HEK293 (cell line): Measurements from ENCODE around the gene ITSN1.
A peak's percentile ranks its signal among the peaks of the same experiment; 100 is the strongest.
"Not testable (repeated sequence)": the region's sequence is repeated elsewhere in the genome, so short reads cannot be mapped to it uniquely, and the experiment has no call there.

Source experiments
- CTCF ChIA-PET: fragments of 350-600 bp; formaldehyde crosslinking; extraction: SDS; loops from one replicate; lab custom pipeline; 2021; ENCODE audit warnings: antibody characterized with exemption; lab: Yijun Ruan, JAX
- POLR2A ChIA-PET: fragments of 300-600 bp; formaldehyde crosslinking; extraction: SDS; loops from one replicate; lab custom pipeline; 2020; ENCODE audit warnings: antibody characterized with exemption, inconsistent platforms; lab: Yijun Ruan, JAX
- H3K27ac ChIP-seq: fragments of 200-500 bp; sonication (Bioruptor generic); 2 replicates; pipeline ENCODE4 v1.5.1; 2014; ENCODE audit warnings: low read depth, low read length, control low read depth, inconsistent platforms; ENCODE audit errors: extremely low read depth
- H3K36me3 ChIP-seq, 2 experiments: fragments of 200-500 bp in 1 of 2; sonication (Bioruptor generic) in 1 of 2; 1 replicate in 1 of 2; 2 replicates in 1 of 2; pipeline ENCODE4 v1.5.1; 2014 to 2017; ENCODE audit warnings: inconsistent platforms in 2 of 2, low read length in 2 of 2; ENCODE audit not compliant: control insufficient read depth in 2 of 2, insufficient read depth in 1 of 2
- H3K4me1 ChIP-seq: fragments of 200-500 bp; sonication (Bioruptor generic); 2 replicates; pipeline ENCODE4 v1.5.1; 2014; ENCODE audit warnings: mild to moderate bottlenecking, low read length, inconsistent platforms; ENCODE audit not compliant: control insufficient read depth, insufficient read depth
- H3K4me3 ChIP-seq: 2 replicates; pipeline ENCODE4 v1.5.1; 2011; ENCODE audit warnings: low read depth, mild to moderate bottlenecking, control low read depth, low read length, moderate library complexity
- H3K9me3 ChIP-seq: fragments of 200-500 bp; sonication (Bioruptor generic); 2 replicates; pipeline ENCODE4 v1.5.1; 2014; ENCODE audit warnings: low read depth, low read length, inconsistent platforms; ENCODE audit not compliant: control insufficient read depth, insufficient read depth
- KLF17 ChIP-seq: fragments of 450-650 bp; formaldehyde crosslinking; IDR thresholded peaks from 2 replicates; pipeline ENCODE4 v1.5.1; 2016; ENCODE audit warnings: missing biosample characterization, missing genetic modification characterization
- MYNN ChIP-seq: fragments of 450-650 bp; formaldehyde crosslinking; IDR thresholded peaks from 2 replicates; pipeline ENCODE4 v1.5.1; 2016; ENCODE audit warnings: missing biosample characterization, missing genetic modification characterization, borderline replicate concordance
- SP2 ChIP-seq: fragments of 450-650 bp; formaldehyde crosslinking; IDR thresholded peaks from 2 replicates; pipeline ENCODE4 v1.5.1; 2016; ENCODE audit warnings: missing biosample characterization, missing genetic modification characterization
- SP3 ChIP-seq: fragments of 450-650 bp; formaldehyde crosslinking; IDR thresholded peaks from 2 replicates; pipeline ENCODE4 v1.5.1; 2016; ENCODE audit warnings: missing biosample characterization, missing genetic modification characterization
- ZBTB20 ChIP-seq: fragments of 450-650 bp; formaldehyde crosslinking; IDR thresholded peaks from 2 replicates; pipeline ENCODE4 v1.5.1; 2016; ENCODE audit warnings: missing biosample characterization, missing genetic modification characterization
- ZBTB26 ChIP-seq: fragments of 450-650 bp; formaldehyde crosslinking; optimal IDR thresholded peaks from 2 replicates; pipeline ENCODE3; 2016; ENCODE audit warnings: missing biosample characterization, mild to moderate bottlenecking, missing genetic modification characterization
- ZEB2 ChIP-seq: fragments of 450-650 bp; formaldehyde crosslinking; IDR thresholded peaks from 2 replicates; pipeline ENCODE4 v1.5.1; 2016; ENCODE audit warnings: missing biosample characterization, missing genetic modification characterization
- ZNF121 ChIP-seq: fragments of 450-650 bp; formaldehyde crosslinking; IDR thresholded peaks from 2 replicates; pipeline ENCODE4 v1.5.1; 2016; ENCODE audit warnings: missing biosample characterization, missing genetic modification characterization
- ZNF138 ChIP-seq: fragments of 450-650 bp; formaldehyde crosslinking; IDR thresholded peaks from 2 replicates; pipeline ENCODE4 v1.5.1; 2016; ENCODE audit warnings: missing biosample characterization, missing genetic modification characterization, borderline replicate concordance
- ZNF16 ChIP-seq: fragments of 450-650 bp; formaldehyde crosslinking; IDR thresholded peaks from 2 replicates; pipeline ENCODE4 v1.5.1; 2016; ENCODE audit warnings: low read depth, missing biosample characterization, missing genetic modification characterization
- ZNF202 ChIP-seq: fragments of 450-650 bp; formaldehyde crosslinking; IDR thresholded peaks from 2 replicates; pipeline ENCODE4 v1.5.1; 2016; ENCODE audit warnings: missing biosample characterization, missing genetic modification characterization, borderline replicate concordance
- ZNF239 ChIP-seq: fragments of 450-650 bp; formaldehyde crosslinking; IDR thresholded peaks from 2 replicates; pipeline ENCODE4 v1.5.1; 2016; ENCODE audit warnings: missing biosample characterization, missing genetic modification characterization
- ZNF335 ChIP-seq: fragments of 450-650 bp; formaldehyde crosslinking; conservative IDR thresholded peaks from 2 replicates; pipeline ENCODE4 v1.5.1; 2016; ENCODE audit warnings: missing biosample characterization, missing genetic modification characterization
- ZNF510 ChIP-seq: fragments of 450-650 bp; formaldehyde crosslinking; IDR thresholded peaks from 2 replicates; pipeline ENCODE4 v1.5.1; 2018; ENCODE audit warnings: mild to moderate bottlenecking, missing genetic modification characterization, missing biosample characterization; ENCODE audit not compliant: insufficient replicate concordance
- ZNF544 ChIP-seq: fragments of 450-650 bp; formaldehyde crosslinking; IDR thresholded peaks from 2 replicates; pipeline ENCODE4 v1.5.0; 2017; ENCODE audit warnings: missing biosample characterization, missing genetic modification characterization
- ZNF555 ChIP-seq: fragments of 450-650 bp; formaldehyde crosslinking; conservative IDR thresholded peaks from 2 replicates; pipeline ENCODE4 v1.5.1; 2017; ENCODE audit warnings: missing biosample characterization, mild to moderate bottlenecking, missing genetic modification characterization, inconsistent platforms
- ZNF558 ChIP-seq: fragments of 450-650 bp; formaldehyde crosslinking; IDR thresholded peaks from 2 replicates; pipeline ENCODE4 v1.5.1; 2016; ENCODE audit warnings: missing biosample characterization, missing genetic modification characterization
- ZNF624 ChIP-seq: fragments of 450-650 bp; formaldehyde crosslinking; IDR thresholded peaks from 2 replicates; pipeline ENCODE4 v1.5.1; 2017; ENCODE audit warnings: missing biosample characterization, missing genetic modification characterization
- ZNF629 ChIP-seq: fragments of 450-650 bp; formaldehyde crosslinking; IDR thresholded peaks from 2 replicates; pipeline ENCODE4 v1.5.1; 2017; ENCODE audit warnings: missing biosample characterization, missing genetic modification characterization
- ZNF747 ChIP-seq: fragments of 450-650 bp; formaldehyde crosslinking; IDR thresholded peaks from 2 replicates; pipeline ENCODE4 v1.5.1; 2016; ENCODE audit warnings: missing biosample characterization, missing genetic modification characterization
- ZNF777 ChIP-seq: fragments of 450-650 bp; formaldehyde crosslinking; IDR thresholded peaks from 2 replicates; pipeline ENCODE4 v1.5.1; 2017; ENCODE audit warnings: missing biosample characterization, missing genetic modification characterization, borderline replicate concordance
- ZSCAN5A ChIP-seq: fragments of 450-650 bp; formaldehyde crosslinking; IDR thresholded peaks from 2 replicates; pipeline ENCODE4 v1.5.1; 2016; ENCODE audit warnings: missing biosample characterization, missing genetic modification characterization
- TF ChIP-seq, protein P1 (sequence below): fragments of 450-650 bp; formaldehyde crosslinking; IDR thresholded peaks from 2 replicates; pipeline ENCODE4 v1.5.1; 2017; ENCODE audit warnings: missing biosample characterization, missing genetic modification characterization

Gene ITSN1

DNA sequence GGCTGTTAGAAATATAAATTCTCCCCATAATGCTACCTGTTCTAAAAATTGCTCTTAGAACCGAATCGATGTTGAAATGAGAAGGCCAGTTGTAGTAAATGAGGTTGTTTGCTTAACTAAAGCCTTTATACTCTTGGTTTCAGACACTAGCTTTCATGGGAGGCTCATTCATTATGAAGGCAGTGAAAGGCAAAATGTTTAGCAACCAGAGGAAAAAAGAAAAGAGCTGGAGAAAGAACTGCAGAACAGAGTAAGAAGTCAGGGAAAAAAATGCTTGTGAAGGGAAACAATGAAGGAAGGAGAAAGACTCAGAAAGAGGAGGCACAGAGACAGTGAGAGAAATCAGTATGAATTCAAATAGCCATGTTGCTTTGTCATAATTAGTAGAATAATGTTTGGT is 145.1 kb downstream of the ITSN1 start:
- peaks cover 4% of the 10 kb centered on the region; the same call in 1 of the 2 replicates for H3K4me1 ChIP-seq
- H3K27ac ChIP-seq = no peak overlapping the region
- CTCF ChIA-PET = interaction anchor here (0.7 kb wide), 1 partner anchor 424 kb away, joined by 4 read pairs; no protein-coding TSS in a partner anchor
- POLR2A ChIA-PET = no interaction called here
- no peak overlapping the region for H3K4me3 ChIP-seq
- TF ChIP-seq ZNF510 (tag by site-specific recombination) (no peak), ZNF544 (tag by site-specific recombination) (no peak)
- H3K36me3 ChIP-seq = peaks cover 4 to 5% of the 10 kb centered on the region in 2 experiments; a peak in 1 of 3 replicates
- no peaks in the 10 kb centered on the region for H3K9me3 ChIP-seq

GRCh38 chr21:33788438-33788837 is 146.1 kb downstream of the ITSN1 start:
- H3K27ac ChIP-seq, H3K4me3 ChIP-seq, H3K36me3 ChIP-seq, H3K4me1 ChIP-seq, H3K9me3 ChIP-seq, POLR2A ChIA-PET: not testable (repeated sequence)
- CTCF ChIA-PET = interaction anchor here (0.5 kb wide), 1 partner anchor 89 kb away, joined by 3 read pairs; no protein-coding TSS in a partner anchor
- TF ChIP-seq ZNF121 = peak; percentile 75; the same call in 1 of the 2 replicates

DNA sequence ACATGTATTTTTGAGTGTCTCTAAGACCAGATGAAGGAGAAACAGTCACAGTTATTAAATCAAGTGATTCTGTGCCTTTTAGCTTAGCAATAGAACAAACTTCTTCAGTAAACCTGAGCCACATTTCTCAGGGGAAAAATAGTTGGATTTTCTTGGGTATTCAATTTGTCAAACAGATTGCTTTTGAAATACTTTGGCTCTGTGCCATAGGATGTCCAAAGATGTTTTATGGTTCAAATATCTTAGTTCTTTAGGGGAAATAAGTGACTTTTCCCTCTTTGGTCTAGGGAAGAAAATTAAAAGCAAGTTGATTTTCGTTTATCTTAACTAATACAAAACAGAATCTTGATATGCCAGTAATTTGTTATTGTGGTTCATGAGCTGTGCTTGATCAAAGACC is 147.4 kb downstream of the ITSN1 start:
- TF ChIP-seq ZNF202 (no peak), ZBTB26 (no peak), ZBTB20 (no peak)
- Histone ChIP-seq H3K27ac (no peak overlapping the region), H3K4me1 (peaks cover 4% of the 10 kb centered on the region; the same call in 1 of the 2 replicates), H3K4me3 (no peak overlapping the region), H3K9me3 (no peaks in the 10 kb centered on the region), H3K36me3 (peaks cover 0 to 13% of the 10 kb centered on the region in 2 experiments; a peak in 1 of 3 replicates)
- POLR2A ChIA-PET = interaction anchor here (0.6 kb wide), 1 partner anchor 1088 kb away, joined by 3 read pairs; no protein-coding TSS in a partner anchor
- CTCF ChIA-PET = interaction anchor here (0.6 to 2.0 kb wide), 5 partner anchors 9 to 184 kb away, joined by 3 to 10 read pairs (median 3); no protein-coding TSS in a partner anchor

GRCh38 chr21:33791073-33791472 is 148.8 kb downstream of the ITSN1 start:
- CTCF ChIA-PET = interaction anchor here (1.5 kb wide), 1 partner anchor 11 kb away, joined by 5 read pairs; no protein-coding TSS in a partner anchor
- POLR2A ChIA-PET = no interaction called here
- TF ChIP-seq ZNF239 (tag by site-specific recombination) = no peak
- TF ChIP-seq ZNF544 (tag by site-specific recombination) = no peak
- TF ChIP-seq KLF17 = no peak
- no peak for TF ChIP-seq ZNF16
- no peak for TF ChIP-seq ZNF747
- no peak for TF ChIP-seq ZEB2 (tag by site-specific recombination)
- TF ChIP-seq ZNF629 (tag by site-specific recombination) = no peak
- TF ChIP-seq SP3 (tag by site-specific recombination) = no peak
- no peak for TF ChIP-seq ZNF138
- TF ChIP-seq ZNF335 (tag by site-specific recombination) = no peak
- no peak for TF ChIP-seq ZNF624 (tag by site-specific recombination)
- no peak for TF ChIP-seq ZSCAN5A
- no peak for TF ChIP-seq SP2 (tag by site-specific recombination)
- no peak for TF ChIP-seq ZNF558 (tag by site-specific recombination)
- TF ChIP-seq, protein P1, sequence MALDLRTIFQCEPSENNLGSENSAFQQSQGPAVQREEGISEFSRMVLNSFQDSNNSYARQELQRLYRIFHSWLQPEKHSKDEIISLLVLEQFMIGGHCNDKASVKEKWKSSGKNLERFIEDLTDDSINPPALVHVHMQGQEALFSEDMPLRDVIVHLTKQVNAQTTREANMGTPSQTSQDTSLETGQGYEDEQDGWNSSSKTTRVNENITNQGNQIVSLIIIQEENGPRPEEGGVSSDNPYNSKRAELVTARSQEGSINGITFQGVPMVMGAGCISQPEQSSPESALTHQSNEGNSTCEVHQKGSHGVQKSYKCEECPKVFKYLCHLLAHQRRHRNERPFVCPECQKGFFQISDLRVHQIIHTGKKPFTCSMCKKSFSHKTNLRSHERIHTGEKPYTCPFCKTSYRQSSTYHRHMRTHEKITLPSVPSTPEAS (tag by site-specific recombination) = no peak
- TF ChIP-seq ZNF777 (tag by site-specific recombination) = no peak
- TF ChIP-seq ZNF555 (tag by site-specific recombination) = no peak
- no peak for TF ChIP-seq MYNN (tag by site-specific recombination)
- no peak overlapping the region for H3K4me3 ChIP-seq
- H3K36me3 ChIP-seq = peaks cover 0 to 13% of the 10 kb centered on the region in 2 experiments; a peak in 2 of 3 replicates
- H3K9me3 ChIP-seq = no peaks in the 10 kb centered on the region
- H3K4me1 ChIP-seq = peaks cover 4% of the 10 kb centered on the region; the same call in 1 of the 2 replicates
- H3K27ac ChIP-seq = no peak overlapping the region
